ENCODE measurements around the gene FBXO10.

FBXO10 gene

GRCh38 chr9:37465249-37466036 lies 110.7 kb downstream of the FBXO10 start, which contains the start of gene ZBTB5:
TSS of gene ZBTB5 (minus strand) at chr9:37465450. CDS start at chr9:37442551, 22,899 bp downstream.
- Histone ChIP-seq H3K27me3 (ENCODE audit: insufficient read depth, poor library complexity, severe bottlenecking) (no peaks in the 10 kb centered on the region), H3K4me3 (replicated peaks; ENCODE audit: insufficient read depth, low read length) (peak within 1 kb of the TSS; percentile 97), H3K27ac (replicated peaks) (peak within 1 kb of the TSS; percentile 92)
- DNase-seq (ENCODE audit: low read depth in 1 of 2, low spot score in 1 of 2): peak; percentile 98 to 99
- TF ChIP-seq REST (IDR thresholded peaks at IDR 0.05; ENCODE audit: insufficient replicate concordance, low read depth): no peak
- TF ChIP-seq CTCF (IDR thresholded peaks at IDR 0.05; ENCODE audit: insufficient read depth, low read length): no peak
- peak; percentile 75 for TF ChIP-seq GABPA (IDR thresholded peaks at IDR 0.05; ENCODE audit: low read depth)
- peak; percentile 38; the same call in 1 of the 2 replicates for TF ChIP-seq POLR2AphosphoS5 (IDR thresholded peaks at IDR 0.05; ENCODE audit: low read depth)
- TF ChIP-seq SPI1 (IDR thresholded peaks at IDR 0.05; ENCODE audit: borderline replicate concordance, low read depth): peak; percentile 71

GRCh38 chr9:37464426-37465248 lies 111.5 kb downstream of the FBXO10 start:
- Histone ChIP-seq H3K27ac (replicated peaks) (peak overlapping the region; percentile 92), H3K4me3 (replicated peaks; ENCODE audit: insufficient read depth, low read length) (peak overlapping the region; percentile 97), H3K27me3 (ENCODE audit: insufficient read depth, poor library complexity, severe bottlenecking) (no peaks in the 10 kb centered on the region)
- TF ChIP-seq REST (IDR thresholded peaks at IDR 0.05; ENCODE audit: insufficient replicate concordance, low read depth) (no peak), POLR2AphosphoS5 (IDR thresholded peaks at IDR 0.05; ENCODE audit: low read depth) (peak; percentile 47; the same call in 1 of the 2 replicates), CTCF (IDR thresholded peaks at IDR 0.05; ENCODE audit: insufficient read depth, low read length) (no peak), SPI1 (IDR thresholded peaks at IDR 0.05; ENCODE audit: borderline replicate concordance, low read depth) (no peak), GABPA (IDR thresholded peaks at IDR 0.05; ENCODE audit: low read depth) (no peak)
- DNase-seq (ENCODE audit: low read depth in 1 of 2, low spot score in 1 of 2): peak; percentile 22 to 58

- TF ChIP-seq SPI1 (IDR thresholded peaks at IDR 0.05; ENCODE audit: borderline replicate concordance, low read depth): no peak
- TF ChIP-seq POLR2AphosphoS5 (IDR thresholded peaks at IDR 0.05; ENCODE audit: low read depth): no peak
- TF ChIP-seq GABPA (IDR thresholded peaks at IDR 0.05; ENCODE audit: low read depth): no peak
- TF ChIP-seq CTCF (IDR thresholded peaks at IDR 0.05; ENCODE audit: insufficient read depth, low read length): no peak
- no peak for TF ChIP-seq REST (IDR thresholded peaks at IDR 0.05; ENCODE audit: insufficient replicate concordance, low read depth)
- Histone ChIP-seq H3K27ac (replicated peaks) (peak overlapping the region; percentile 92), H3K27me3 (ENCODE audit: insufficient read depth, poor library complexity, severe bottlenecking) (no peaks in the 10 kb centered on the region), H3K4me3 (replicated peaks; ENCODE audit: insufficient read depth, low read length) (peak overlapping the region; percentile 97)
- no peak for DNase-seq (ENCODE audit: low read depth in 1 of 2, low spot score in 1 of 2)
Observed at GRCh38 chr9:37464006-37464405, 112.2 kb downstream of the FBXO10 start.
